D341Med (cell line): ENCODE measurements around the gene ABHD17B.

ENCODE experiments used
- DNase-seq: peaks from one replicate; pipeline ENCODE4 v3.0.0; 2012; ENCODE audit warnings: low spot score

The ABHD17B gene

GRCh38 chr9:71876829-71877228 is 34.2 kb downstream of the ABHD17B start:
- no peak for DNase-seq

- no peak for DNase-seq
Measured at GRCh38 chr9:71876106-71876505, 34.9 kb downstream of the ABHD17B start.

GRCh38 chr9:71875345-71875744 is 35.6 kb downstream of the ABHD17B start:
- no peak for DNase-seq

GRCh38 chr9:71863631-71864030 is 47.4 kb downstream of the ABHD17B start:
- no peak for DNase-seq

- no peak for DNase-seq
Measured at GRCh38 chr9:71861618-71862017, 49.4 kb downstream of the ABHD17B start.

- DNase-seq = no peak
Measured at GRCh38 chr9:71859939-71860338, 51.1 kb downstream of the ABHD17B start.

DNA sequence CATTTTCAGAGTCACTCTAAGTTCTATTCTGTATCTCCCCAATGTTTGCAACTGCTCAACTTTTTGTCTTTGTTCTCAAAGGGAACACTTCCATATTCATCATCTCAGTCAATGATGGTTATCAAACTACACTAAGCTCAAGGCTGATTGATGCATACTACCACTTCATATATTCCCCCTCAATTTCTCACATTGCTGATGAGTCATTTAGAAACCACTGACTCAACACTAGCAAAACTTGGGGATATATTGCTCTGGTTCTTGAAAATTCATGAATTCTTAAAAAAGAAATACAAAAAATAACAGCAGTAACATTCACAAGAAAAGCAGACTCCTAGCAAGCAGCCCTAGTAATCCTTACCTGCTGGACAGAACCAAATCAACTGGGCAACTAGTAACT is 52.2 kb downstream of the ABHD17B start:
- no peak for DNase-seq

DNA sequence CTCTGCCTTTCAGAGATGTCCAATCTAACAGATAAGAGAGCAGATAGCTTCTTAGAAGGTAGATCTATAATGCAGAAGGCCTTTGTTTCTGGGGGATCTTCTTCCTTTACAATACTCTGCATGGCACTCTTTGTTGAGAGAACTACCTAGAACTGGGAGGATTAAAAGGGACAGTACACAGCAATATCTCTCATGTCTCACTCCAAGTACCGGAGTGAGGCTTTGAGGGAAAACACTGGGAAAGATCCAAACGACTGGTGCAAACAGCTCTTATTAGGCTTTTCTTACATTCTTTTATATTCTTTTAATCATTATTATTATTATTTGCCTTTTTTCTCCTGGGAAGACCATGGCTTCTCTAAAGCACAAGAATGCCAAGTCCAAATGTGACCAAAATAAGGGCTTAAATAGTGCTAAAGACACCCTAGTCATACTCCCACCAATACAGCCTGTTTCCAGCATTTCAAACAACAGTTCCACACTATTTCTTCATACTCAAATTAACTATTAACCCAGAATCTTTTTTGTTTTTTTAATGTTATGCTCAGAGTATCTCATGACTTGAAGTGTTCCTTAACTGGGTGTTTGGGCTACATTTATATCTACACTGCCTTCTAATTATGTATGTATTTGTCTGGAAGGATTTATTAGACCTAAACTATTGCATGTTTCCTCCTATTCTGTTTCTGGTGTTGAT is 52.7 kb downstream of the ABHD17B start:
- no peak for DNase-seq

GRCh38 chr9:71857159-71857558 is 53.8 kb downstream of the ABHD17B start:
- DNase-seq = no peak

DNA sequence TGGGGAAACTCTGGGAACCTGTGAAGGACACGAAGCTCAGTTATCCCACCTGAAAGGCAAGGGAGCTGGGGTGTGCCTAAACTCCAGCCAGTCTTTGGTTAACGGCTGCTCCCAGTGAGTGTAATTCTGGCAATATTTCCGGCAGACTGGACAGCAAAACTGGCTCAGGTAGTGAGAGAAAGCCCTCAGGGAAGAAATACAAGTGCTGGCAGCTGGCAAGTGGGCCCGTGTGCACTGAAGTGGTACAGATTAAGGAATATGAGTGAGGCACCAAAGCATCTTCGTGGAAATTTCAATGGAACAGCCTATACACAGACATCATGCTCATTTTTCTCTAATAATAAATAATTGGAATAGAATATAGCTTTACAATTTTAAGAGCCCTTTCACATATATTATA is 56.2 kb downstream of the ABHD17B start:
- DNase-seq = peak; percentile 61

GRCh38 chr9:71853084-71853483 is 57.9 kb downstream of the ABHD17B start:
- DNase-seq = no peak

DNA sequence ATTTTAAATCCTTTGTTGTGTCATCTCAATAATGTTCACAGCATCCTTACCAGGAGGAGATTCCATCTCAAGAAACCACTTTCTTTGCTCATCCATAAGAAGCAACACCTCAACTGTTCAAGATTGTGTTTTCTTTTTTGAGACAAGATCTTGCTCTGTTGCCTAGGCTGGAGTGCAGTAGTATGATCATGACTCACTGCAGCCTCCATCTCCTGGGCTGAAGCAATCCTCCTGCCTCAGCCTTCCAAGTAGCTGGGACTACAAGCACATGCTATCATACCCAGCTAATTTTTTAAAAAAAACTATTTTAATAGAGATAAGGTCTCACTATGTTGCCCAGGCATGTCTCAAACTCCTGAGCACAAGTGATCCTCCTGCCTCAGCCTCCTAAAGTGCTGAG is 60.0 kb downstream of the ABHD17B start:
- DNase-seq = no peak

- DNase-seq = no peak
Measured at GRCh38 chr9:71847892-71848291, 63.1 kb downstream of the ABHD17B start.

DNA sequence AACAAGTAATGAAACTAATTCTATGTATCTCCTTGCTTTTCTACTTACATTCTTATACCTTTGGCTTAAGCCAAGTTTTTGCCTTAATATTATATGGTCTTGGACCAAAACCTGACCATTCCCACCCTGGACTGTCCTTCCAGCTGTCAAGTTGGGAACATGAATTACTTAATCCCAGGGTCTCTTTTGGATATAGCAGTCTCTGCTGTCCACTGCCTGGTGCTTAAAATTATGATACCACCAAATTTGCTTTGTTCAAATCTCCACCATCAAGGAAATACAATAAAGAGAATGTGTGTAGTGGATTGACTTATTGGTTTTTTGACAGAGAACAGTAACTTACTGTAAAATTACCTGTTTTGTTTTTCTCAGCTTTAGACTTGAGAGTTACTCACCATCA is 66.2 kb downstream of the ABHD17B start:
- DNase-seq = no peak

DNA sequence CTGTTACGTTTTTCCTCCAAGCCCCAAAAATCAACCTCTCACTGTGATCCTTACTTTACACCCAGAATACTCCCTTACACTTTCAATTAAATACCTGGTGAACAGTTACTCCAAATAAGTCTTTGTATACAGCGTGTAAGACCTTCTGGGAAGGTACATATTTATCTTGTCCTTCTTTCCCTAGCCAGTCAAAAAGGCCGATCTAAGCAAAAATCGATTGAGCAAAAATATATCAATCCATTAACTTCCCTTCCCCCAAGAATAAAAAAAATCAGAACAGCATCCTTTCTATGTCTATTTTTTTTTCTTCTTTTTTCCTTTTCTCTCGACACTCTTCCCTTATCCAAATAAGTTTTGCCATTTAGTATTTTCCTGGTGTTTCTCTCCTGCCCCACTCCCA is 71.3 kb downstream of the ABHD17B start:
- DNase-seq = no peak

DNA sequence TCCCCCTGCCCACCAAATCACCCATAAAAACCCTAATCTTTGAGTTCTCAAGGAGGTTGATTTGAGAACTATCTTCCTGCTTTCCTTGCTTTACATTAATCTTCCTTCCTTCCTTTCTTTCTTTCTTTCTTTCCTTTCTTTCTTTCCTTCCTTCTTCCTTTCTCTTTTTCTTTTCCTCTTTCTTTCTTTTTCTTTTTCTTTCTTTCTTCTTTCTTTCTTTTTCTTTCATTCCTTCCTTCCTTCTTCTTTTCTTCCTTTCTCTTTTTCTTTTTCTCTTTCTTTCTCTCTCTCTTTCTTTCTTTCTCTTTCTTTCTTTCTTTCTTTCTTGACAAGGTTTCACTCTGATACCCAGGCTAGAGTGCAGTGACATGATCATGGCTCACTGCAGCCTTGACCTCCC is 75.4 kb downstream of the ABHD17B start:
- DNase-seq = no peak

DNA sequence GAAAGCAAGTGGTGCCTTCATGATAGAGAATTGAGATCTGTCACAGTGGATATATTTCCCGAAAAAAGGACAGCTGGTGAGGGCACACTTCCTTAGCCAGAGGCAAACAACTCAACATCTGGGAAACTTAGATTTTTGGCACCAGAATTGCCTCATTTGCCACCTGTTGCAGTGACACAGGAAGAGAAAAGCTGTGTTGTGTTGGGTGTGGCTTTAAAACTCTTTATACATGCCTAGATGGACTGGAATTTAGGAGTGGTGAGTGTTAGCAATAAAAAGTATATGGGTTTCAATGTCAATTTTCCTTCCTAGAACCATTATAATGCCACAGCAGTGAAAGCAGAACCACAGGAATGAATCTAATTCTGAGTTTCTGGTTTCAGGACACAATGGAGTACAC is 80.1 kb downstream of the ABHD17B start:
- no peak for DNase-seq

DNA sequence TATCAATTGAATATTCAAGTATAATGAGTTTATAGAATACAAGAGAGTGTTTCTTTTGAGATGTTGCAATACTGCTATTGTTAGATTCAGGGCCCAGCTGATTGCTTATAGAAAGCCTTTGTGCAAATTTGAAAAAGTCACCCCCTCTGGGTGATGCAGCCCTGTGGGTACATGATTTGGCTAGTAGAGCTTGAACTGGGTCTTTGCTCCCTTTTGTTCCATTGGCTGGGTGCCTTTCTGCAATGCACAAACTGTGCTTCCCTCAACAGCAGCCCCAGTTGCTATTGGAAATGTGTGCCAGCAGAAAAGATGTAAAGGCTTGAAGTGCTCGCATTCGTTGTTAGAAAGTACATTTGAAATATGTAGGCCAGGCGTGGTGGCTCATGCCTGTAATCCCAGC is 80.8 kb downstream of the ABHD17B start:
- no peak for DNase-seq

DNA sequence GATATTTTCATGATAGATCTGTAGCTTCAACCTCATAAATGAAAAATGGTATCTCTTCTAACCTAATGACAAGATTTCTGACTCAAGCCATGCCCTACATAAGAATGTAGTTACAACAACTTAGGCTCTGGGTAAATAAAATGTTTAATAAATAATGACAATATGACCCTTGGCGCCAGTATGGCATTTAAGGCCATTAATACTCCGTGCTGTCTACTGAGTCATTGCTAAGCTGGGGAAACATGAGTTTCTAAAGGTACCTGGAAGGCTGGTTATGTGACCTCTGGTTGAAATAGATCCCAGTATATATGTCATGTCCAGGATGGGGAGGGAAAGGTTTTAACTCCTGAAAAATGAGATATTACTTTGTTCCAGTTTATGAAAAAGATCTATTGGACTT is 84.7 kb downstream of the ABHD17B start:
- DNase-seq = no peak

DNA sequence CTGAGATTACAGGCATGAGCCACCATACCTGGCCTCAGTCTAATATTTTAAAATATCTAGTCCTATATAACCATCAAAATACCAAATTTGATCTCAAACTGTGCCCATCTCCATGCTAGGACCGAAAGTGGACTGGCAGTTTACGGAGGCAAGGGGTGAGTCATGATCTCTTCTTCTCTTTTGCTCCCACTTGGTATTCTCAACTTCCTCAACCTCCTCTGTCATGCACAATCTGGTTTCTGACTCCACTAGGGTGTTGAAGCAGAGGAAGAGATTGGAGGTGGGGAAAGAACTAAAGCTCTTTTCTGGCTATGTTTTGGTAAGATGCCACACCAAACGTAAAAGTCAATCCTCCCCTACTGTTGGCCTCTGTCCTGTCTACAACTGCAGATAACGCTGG is 86.7 kb downstream of the ABHD17B start:
- no peak for DNase-seq

DNA sequence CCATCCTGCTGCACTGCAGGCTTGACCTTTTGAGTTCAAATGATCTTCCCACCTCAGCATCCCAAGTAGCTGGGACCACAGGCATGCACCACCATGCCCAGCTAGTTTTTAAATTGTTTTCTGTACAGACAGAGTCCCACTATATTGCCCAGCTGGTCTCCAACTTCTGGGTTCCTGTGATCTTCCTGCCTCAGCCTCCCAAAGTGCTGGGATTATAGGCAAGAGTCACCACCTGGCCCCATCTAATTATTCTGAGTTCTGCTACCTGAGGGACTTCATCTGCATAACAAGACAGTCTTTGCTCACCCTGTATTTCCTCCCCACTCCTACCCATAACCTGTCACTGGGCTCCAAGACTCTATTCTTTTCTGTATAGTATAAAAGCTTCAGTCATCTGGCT is 88.1 kb downstream of the ABHD17B start:
- DNase-seq = no peak

DNA sequence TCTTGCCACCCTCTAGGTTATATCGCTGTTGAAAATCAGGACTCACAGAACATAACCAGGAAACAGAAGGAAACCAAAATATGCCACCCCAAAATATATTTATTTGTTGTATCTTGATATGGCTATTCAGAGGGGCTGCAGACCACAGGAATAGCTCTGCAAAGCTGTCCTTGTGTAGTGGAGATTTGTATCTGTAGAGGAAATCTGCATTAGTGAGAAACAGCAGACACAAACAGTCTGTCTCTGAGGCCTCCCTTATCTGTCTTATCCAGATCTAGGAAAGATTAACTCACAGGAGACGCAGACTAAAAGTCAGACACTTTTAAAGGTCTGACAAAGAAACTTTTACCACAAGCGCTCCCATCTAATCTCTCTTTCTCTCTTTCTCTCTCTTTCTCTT is 88.5 kb downstream of the ABHD17B start:
- no peak for DNase-seq

DNA sequence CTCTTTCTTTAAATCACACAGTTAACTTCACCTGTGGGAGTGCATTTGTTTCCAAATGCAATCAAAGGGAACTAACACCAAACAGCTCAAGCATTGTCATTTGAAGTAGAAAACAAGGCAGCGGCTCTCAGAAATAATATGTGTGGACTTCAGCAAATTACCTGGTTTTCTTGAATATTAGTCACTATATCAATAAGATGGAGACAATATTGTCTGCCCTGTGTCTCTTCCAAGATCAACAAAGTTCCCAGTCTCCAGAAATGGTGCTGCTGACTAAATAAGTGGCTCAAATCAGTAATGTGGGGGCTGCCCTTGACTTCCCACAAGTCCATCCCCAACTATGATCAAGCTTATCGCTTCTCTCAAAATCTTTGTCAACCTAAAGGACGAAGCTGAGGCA is 89.6 kb downstream of the ABHD17B start:
- DNase-seq = no peak

- no peak for DNase-seq
Measured at GRCh38 chr9:71820403-71820921, 90.5 kb downstream of the ABHD17B start.
